GM18870 (cell line): Measurements from ENCODE around the gene PCDHB12.
"Not testable (repeated sequence)": the region's sequence is repeated elsewhere in the genome, so short reads cannot be mapped to it uniquely, and the experiment has no call there.

Experiments
- ATAC-seq: cut with Tn5 transposase; IDR thresholded peaks from one replicate; pipeline ENCODE4 v1.9.1; 2021; ENCODE audit warnings: moderate library complexity; ENCODE audit not compliant: unreplicated experiment

Gene PCDHB12

DNA sequence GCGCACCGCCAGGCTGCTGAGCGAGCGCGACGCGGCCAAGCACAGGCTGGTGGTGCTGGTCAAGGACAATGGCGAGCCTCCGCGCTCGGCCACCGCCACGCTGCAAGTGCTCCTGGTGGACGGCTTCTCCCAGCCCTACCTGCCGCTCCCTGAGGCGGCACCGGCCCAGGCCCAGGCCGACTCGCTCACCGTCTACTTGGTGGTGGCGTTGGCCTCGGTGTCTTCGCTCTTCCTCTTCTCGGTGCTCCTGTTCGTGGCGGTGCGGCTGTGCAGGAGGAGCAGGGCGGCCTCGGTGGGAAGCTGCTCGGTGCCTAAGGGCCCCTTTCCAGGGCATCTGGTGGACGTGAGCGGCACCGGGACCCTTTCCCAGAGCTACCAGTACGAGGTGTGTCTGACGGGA is 6.9 kb upstream of the PCDHB12 start:
- not testable (repeated sequence) for ATAC-seq

GRCh38 chr5:141210281-141210680 is 1.8 kb downstream of the PCDHB12 start:
- ATAC-seq: not testable (repeated sequence)

DNA sequence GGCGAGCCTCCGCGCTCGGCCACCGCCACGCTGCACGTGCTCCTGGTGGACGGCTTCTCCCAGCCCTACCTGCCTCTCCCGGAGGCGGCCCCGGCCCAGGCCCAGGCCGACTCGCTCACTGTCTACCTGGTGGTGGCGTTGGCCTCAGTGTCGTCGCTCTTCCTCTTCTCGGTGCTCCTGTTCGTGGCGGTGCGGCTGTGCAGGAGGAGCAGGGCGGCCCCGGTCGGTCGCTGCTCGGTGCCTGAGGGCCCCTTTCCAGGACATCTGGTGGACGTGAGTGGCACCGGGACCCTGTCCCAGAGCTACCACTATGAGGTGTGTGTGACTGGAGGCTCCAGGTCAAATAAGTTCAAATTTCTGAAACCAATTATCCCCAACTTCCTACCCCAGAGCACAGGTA is 2.3 kb downstream of the PCDHB12 start:
- ATAC-seq: not testable (repeated sequence)

DNA sequence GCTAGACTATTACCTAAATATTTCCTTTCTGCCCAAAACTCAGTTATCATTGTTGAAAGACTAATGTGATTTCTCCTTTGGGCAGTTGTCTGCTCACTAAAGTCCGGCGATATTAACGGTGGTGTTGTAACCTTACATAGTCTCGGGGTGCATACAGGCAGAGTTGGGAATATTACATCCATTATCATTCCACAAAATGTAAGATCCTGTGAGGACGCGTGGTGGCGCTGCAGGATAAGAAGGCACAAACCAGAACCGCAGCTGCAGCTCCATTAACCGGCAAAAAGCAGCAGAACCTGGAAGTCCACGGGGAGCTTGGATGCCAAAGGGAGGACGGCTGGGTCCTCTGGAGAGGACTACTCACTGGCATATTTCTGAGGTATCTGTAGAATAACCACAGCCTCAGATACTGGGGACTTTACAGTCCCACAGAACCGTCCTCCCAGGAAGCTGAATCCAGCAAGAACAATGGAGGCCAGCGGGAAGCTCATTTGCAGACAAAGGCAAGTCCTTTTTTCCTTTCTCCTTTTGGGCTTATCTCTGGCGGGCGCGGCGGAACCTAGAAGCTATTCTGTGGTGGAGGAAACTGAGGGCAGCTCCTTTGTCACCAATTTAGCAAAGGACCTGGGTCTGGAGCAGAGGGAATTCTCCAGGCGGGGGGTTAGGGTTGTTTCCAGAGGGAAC is 5.3 kb downstream of the PCDHB12 start, which contains the start of gene PCDHB13:
TSS of gene PCDHB13 (plus strand) at position 264 of the 684 bp plus-strand sequence. CDS start at position 469, 205 bp downstream.
- not testable (repeated sequence) for ATAC-seq

DNA sequence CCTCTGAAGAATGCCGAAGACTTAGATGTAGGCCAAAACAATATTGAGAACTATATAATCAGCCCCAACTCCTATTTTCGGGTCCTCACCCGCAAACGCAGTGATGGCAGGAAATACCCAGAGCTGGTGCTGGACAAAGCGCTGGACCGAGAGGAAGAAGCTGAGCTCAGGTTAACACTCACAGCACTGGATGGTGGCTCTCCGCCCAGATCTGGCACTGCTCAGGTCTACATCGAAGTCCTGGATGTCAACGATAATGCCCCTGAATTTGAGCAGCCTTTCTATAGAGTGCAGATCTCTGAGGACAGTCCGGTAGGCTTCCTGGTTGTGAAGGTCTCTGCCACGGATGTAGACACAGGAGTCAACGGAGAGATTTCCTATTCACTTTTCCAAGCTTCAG is 6.1 kb downstream of the PCDHB12 start:
- not testable (repeated sequence) for ATAC-seq

- ATAC-seq: not testable (repeated sequence)
Measured at GRCh38 chr5:141215504-141215903, 7.0 kb downstream of the PCDHB12 start.

- not testable (repeated sequence) for ATAC-seq
Measured at GRCh38 chr5:141216035-141216434, 7.5 kb downstream of the PCDHB12 start.

DNA sequence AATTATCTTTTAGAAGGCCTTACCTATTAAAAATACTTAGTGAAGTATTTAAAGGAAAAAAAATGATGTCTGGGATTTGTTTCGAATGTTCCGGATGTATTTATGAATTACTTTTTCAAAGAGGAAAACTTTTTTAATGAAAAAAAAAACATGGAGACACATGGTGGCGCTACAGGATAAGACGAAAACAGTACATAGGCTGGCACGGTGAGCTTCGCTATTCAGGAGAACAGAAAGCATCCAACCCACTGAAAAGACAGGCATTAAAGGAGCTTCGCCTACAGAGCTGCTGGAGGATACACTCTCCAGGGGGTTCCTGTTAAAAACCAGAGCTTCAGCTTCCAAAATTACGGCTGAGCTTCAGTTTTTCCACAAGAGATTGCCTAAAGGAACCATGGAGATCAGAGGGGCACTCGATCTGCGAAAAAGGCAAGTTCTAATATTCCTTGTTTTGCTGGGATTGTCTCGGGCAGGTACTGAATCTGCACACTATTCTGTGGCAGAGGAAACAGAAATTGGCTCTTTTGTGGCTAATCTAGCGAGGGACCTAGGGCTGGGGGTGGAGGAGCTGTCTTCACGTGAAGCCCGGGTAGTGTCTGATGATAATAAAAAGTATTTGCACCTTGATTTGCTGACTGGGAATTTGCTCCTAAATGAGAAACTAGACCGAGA is 14.7 kb downstream of the PCDHB12 start, which contains the start of gene PCDHB14:
TSS of gene PCDHB14 (plus strand) at position 232 of the 672 bp plus-strand sequence. CDS start at position 395, 163 bp downstream.
- no peak for ATAC-seq

DNA sequence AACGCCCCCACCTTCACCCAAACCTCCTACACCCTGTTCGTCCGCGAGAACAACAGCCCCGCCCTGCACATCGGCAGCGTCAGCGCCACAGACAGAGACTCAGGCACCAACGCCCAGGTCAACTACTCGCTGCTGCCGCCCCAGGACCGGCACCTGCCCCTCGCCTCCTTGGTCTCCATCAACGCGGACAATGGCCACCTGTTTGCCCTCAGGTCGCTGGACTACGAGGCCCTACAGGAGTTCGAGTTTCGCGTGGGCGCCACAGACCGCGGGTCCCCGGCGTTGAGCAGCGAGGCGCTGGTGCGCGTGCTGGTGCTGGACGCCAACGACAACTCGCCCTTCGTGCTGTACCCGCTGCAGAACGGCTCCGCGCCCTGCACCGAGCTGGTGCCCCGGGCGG is 16.3 kb downstream of the PCDHB12 start:
- not testable (repeated sequence) for ATAC-seq

GRCh38 chr5:141225421-141225820 is 16.9 kb downstream of the PCDHB12 start:
- not testable (repeated sequence) for ATAC-seq

- ATAC-seq: no peak
Measured at GRCh38 chr5:141234109-141234667, 25.7 kb downstream of the PCDHB12 start.

DNA sequence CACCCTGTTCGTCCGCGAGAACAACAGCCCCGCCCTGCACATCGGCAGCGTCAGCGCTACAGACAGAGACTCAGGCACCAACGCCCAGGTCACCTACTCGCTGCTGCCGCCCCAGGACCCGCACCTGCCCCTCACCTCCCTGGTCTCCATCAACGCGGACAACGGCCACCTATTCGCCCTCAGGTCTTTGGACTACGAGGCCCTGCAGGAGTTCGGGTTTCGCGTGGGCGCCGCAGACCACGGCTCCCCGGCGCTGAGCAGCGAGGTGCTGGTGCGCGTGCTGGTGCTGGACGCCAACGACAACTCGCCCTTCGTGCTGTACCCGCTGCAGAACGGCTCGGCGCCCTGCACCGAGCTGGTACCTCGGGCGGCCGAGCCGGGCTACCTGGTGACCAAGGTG is 27.4 kb downstream of the PCDHB12 start:
- ATAC-seq: not testable (repeated sequence)

- no peak for ATAC-seq
Measured at GRCh38 chr5:141236516-141237313, 28.2 kb downstream of the PCDHB12 start.

GRCh38 chr5:141241496-141241895 is 33.0 kb downstream of the PCDHB12 start:
- no peak for ATAC-seq

GRCh38 chr5:141245250-141245717 is 36.8 kb downstream of the PCDHB12 start, which contains the start of gene PCDHB15:
PCDHB15 (plus strand) TSS chr5:141245395; CDS start chr5:141245579, 184 bp downstream.
- no peak for ATAC-seq

DNA sequence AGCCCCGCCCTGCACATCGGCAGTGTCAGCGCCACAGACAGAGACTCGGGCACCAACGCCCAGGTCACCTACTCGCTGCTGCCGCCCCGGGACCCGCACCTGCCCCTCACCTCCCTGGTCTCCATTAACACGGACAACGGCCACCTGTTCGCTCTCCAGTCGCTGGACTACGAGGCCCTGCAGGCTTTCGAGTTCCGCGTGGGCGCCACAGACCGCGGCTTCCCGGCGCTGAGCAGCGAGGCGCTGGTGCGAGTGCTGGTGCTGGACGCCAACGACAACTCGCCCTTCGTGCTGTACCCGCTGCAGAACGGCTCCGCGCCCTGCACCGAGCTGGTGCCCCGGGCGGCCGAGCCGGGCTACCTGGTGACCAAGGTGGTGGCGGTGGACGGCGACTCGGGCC is 38.5 kb downstream of the PCDHB12 start:
- not testable (repeated sequence) for ATAC-seq

DNA sequence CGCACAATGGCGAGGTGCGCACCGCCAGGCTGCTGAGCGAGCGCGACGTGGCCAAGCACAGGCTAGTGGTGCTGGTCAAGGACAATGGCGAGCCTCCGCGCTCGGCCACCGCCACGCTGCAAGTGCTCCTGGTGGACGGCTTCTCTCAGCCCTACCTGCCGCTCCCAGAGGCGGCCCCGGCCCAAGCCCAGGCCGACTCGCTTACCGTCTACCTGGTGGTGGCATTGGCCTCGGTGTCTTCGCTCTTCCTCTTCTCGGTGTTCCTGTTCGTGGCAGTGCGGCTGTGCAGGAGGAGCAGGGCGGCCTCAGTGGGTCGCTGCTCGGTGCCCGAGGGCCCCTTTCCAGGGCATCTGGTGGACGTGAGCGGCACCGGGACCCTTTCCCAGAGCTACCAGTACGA is 38.9 kb downstream of the PCDHB12 start:
- ATAC-seq: not testable (repeated sequence)

GRCh38 chr5:141250576-141250975 is 42.1 kb downstream of the PCDHB12 start:
- ATAC-seq: no peak

DNA sequence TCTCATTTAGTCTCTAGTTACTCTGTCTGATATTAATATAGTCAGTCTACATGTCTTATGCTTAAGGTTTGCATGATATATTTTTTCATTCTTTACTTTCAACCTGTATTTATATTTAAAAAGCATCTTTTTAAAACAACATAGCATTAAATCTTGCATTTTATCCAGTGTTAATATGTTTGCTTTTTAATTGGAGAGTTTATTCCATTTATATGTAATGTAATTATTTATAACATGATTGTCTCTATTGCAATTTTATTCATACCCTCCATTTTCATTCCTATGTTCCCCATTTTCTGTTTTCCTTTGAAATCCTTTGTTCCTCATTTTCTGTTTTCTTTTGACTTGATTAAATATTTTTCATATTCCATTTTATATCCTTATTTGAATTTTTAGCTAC is 49.9 kb downstream of the PCDHB12 start:
- ATAC-seq: no peak

GRCh38 chr5:141258948-141259347 is 50.4 kb downstream of the PCDHB12 start:
- no peak for ATAC-seq
